HG03175 (cell line): ENCODE measurements around the gene AP3S2.
"Not testable (repeated sequence)": the region's sequence is repeated elsewhere in the genome, so short reads cannot be mapped to it uniquely, and the experiment has no call there.

Source experiments
- ATAC-seq: cut with Tn5 transposase; IDR thresholded peaks from one replicate; pipeline ENCODE4 v1.9.1; 2021; ENCODE audit warnings: mild to moderate bottlenecking, moderate library complexity; ENCODE audit not compliant: unreplicated experiment

AP3S2 gene

DNA sequence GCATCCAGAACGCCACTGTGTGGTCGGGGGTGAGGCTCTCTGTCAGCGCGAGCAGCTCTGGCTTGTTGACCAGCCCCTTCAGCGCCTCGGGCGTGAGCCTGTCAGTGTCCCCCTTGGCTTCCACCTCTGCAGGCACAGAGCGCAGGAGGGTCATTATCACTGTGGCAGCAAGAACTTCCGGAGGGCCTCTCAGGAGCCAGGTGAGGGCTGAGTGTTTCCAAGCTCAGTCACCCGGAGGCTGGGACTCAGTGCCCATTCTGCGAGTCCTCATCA is 10.0 kb upstream of the AP3S2 start:
- no peak for ATAC-seq

GRCh38 chr15:89903015-89903857 is 9.4 kb upstream of the AP3S2 start:
- no peak for ATAC-seq

- no peak for ATAC-seq
Observed at GRCh38 chr15:89900849-89901248, 7.1 kb upstream of the AP3S2 start.

DNA sequence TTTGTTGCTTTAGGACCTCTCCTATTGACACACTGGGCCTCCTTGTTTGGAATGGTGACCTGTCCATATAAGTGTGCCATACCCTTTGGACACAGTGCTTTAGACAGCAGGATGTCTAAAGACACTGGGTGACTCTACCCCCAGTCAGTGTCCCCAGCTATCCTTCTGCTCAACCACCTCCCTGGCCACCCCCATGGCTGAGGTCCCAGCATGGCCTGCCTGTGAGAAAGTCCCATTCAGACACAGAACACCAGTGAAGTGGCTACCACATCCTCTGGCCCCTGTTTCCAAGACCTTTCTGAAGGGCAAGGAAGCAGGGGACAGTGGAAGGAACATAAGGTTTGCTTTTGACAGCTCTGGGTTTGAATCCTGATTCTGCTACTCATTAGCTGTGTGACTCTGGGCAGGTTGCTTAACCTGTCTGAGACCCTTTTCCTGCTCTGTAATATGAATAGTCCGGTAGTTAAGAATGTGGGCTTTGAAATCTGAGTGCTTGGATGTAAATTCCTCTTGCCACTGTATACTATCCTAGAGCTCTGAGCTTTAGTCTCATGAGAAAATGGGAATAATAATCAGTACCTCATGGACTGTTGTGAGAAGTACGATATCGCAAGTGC is 6.3 kb upstream of the AP3S2 start:
- no peak for ATAC-seq

GRCh38 chr15:89899295-89899945 is 5.6 kb upstream of the AP3S2 start:
- ATAC-seq, result no peak

DNA sequence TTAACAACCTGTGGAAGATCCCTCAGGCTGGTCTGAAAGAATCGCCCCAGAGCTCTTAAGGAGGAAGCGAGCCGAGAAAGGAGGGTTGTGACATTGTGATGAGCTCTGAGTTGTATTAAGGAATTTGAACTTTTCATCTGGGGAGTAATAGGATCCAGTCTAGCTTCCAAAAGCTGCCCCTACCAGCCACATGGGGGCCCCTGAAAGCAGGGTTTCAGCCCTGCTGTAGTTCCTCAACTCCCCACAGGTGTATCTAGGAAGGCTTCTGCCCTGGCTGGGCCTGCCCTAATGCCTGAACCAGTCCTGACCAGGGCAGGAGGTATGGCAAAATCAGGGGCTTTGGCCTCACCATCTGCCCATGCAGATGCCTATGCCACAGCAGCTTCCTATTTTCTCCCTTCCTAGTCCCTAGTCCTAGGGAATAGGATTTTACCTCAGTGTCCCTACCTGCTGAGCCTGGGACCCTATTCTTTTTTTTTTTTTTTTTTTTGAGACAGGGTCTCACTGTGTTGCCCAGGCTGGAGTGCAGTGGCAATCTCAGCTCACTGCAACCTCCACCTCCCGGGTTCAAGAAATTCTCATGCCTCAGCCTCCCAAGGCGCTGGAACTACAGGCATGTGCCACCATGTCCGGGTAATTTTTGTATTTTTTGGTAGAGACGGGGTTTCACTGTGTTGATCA is 5.0 kb upstream of the AP3S2 start:
- peak; percentile 51 for ATAC-seq

- no peak for ATAC-seq
Observed at GRCh38 chr15:89898146-89898545, 4.4 kb upstream of the AP3S2 start.

- no peak for ATAC-seq
Observed at GRCh38 chr15:89893027-89893426, 767 bp downstream of the AP3S2 start.

DNA sequence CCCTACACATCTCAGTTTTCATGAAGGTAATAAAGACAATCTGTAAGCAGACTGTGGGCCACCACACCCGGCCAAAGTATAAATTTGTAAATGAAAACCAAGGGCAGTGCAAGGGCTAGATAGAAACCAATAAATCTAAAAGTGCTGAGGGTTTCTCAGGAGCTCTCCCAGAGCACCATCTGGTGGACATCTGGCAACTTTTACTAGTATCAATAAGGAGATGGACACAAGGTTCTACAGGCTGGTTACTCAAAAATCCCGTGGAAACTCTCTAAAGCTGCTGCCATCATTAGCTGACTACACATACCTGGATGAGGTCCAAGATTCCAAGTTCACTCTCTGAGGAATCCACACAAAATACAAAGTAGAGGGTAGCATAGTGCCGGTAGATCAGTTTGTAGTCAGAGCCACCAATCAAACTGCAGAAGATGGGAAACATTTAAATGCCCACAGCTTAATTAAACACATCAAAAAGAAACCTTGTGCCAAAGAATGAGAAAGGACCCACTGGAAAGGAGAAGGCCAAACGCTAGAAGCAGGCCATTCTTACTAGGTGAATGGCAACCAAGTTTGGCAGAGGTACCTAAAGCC is 5.5 kb downstream of the AP3S2 start:
- ATAC-seq, result no peak

DNA sequence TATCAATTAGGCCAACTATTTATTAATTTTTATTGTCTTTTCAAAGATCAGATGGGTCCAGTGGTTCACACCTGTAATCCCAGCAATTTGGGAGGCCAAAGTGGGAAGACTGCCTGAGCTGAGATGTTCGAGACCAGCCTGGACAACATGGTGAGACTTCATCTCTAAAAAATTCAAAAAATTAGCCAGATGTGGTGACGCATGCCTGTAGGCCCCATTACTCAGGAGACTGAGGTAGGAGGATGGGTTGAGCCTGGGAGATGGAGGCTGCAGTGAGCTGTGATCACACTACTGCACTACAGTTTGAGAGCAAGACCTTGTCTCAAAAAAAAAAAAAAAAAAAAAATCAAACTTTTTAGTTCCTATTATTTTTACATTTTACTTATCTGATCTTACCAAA is 8.2 kb downstream of the AP3S2 start:
- ATAC-seq, result no peak

GRCh38 chr15:89885179-89885578 is 8.6 kb downstream of the AP3S2 start:
- ATAC-seq, result not testable (repeated sequence)

DNA sequence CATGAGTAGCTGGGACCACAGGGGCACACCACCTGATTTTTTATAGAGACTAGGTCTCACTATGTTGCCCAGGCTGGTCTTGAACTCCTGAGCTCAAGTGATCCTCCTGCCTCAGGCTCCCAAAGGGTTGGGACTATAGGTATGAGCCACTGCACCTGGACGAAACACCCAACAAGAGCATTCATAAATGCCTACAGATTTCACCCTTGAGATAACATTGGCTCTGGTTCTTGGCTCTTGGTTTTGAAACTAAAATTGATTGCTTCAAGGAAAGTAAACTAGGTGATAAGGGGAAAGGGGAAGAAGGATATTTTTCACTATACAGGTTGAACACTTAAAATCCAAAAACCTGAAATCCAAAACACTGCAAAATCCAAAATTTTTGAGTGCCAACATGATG is 10.3 kb downstream of the AP3S2 start:
- no peak for ATAC-seq

DNA sequence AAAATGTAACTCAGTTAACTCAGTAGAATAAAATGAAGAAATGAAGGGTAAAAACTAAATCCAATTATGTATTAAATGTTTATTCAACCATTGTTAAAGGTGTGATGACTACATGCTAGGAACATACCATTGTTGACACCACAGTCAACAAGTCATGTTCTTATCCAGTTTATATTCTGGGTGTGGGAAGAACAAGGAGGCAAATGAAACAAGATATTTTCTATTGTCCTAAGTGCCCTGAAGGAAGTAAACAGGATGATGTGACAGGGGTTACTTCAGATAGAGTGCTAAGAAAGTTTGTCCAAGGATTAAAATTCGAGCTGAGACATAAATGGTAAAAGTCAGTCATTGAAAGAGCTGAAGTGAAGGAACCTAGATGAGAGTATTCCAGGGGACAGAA is 13.1 kb downstream of the AP3S2 start:
- no peak for ATAC-seq

DNA sequence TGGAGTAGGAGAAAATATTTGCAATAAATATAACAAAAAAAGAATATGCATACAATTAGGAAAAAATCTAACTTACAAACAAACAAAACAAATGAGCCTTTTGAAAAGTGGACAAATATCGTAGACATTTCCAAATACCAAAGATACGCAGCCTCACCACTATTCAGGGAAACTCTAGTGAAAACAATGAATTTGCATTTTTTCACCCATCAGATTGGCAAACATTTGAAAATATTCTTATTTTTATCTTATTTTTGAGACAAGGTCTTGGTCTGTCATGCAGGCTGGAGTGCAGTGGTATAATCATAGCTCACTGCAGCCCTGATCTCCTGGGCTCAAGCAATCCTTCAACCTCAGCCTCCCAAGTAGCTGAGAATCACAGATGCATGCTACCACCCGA is 15.5 kb downstream of the AP3S2 start:
- no peak for ATAC-seq

DNA sequence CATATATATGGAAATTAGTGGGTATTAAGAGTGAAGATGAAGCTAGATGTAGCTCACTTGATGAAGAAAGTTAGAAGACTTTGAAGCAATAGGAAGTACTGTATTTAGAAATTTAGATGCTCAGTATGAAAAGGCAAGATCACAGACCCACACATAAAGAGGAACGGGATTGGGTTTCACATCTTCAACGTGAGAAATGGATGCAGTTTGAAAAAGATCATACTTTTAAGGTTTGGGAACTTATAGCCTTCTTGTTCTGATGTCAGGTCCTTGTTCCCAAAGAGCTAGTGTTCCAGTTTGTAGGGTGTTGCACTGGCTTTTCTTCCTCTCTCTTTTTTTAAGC is 16.7 kb downstream of the AP3S2 start:
- no peak for ATAC-seq

DNA sequence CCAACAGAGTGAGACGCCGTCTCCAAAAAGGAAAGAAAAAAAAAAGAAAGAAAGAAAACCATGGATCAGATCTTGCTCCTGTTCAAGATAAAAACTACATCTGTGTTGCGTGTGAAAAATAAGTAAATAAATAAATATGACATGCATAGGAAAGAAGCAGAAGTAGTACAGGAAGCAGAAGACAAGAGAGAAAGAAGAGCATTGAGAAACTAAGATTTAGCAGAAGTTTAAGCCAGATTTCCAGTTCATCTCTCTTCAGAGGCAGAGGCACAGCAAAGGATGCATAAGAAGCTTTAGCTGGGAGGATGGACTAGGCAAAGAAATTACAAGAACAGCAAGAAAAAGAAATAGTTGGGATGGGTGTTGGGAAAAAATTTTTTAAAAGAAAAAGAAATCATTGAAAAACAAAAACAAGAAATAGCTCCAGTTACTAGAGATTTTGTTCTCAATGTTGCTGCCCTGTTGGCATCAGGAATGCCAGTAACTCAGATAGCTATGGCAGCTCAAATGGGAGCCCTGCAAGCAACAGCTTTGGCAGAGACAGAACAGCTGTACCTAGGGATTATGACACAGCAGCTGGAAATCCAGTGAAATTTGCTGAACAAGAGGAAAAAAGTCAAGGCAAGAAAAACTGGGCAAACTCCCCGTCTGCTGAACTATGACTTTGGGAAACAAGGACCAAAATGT is 17.3 kb downstream of the AP3S2 start:
- ATAC-seq, result no peak

- ATAC-seq, result no peak
Observed at GRCh38 chr15:89875741-89876140, 18.1 kb downstream of the AP3S2 start.

GRCh38 chr15:89874926-89875564 is 18.7 kb downstream of the AP3S2 start:
- ATAC-seq, result peak; percentile 87

- no peak for ATAC-seq
Observed at GRCh38 chr15:89870688-89871288, 23.0 kb downstream of the AP3S2 start.

GRCh38 chr15:89870006-89870405 is 23.8 kb downstream of the AP3S2 start:
- no peak for ATAC-seq
